ENCODE results near the gene ING5. TPM values are rescaled to one million over a fixed set of nuclear protein-coding genes. Genes with fewer than 3 reads are reported as not detected.

ING5 gene
- total RNA-seq, 1 experiment from 2014 or later: 39.8 TPM

DNA sequence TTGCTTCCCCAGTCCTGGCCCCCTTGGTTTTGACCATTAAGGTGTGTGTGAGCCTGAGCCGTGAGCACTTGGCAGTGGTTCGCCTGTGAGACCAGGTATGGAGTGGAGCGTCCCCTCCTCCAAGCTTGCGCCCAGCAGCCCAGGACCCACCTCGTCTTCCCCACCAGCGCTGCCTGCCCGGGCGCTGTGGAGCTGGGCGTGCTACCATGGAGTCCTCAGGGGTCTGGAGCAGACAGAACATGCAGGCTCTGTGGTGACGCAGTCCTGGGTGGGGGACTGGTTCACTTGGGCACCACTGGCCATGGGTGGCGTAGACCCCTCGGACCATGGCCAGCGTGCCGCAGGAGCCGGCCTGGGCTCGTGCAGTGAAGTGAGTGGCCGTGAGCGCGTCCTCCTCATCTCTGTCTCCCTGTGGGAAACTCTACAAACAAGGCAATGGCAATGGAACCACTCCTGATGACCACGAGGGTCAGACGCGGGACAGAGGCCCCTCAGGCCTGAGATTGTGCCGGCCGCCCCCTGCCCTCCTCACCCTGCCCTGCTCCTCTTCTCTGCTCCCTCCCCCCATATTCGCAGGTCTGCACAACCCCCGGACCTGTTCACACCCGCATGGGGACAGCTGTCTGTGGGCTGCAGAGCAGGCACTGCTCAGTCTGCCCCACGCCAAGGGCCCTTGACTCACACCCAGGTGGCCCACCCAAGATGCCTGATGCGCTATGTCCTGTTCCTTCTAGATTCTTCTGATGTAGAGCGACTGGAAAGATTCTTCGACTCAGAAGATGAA lies 30.2 kb upstream of the ING5 start:
- TF ChIP-seq POLR2AphosphoS5 (IDR thresholded peaks at IDR 0.05; ENCODE audit: low read depth, low read length) (no peak), SIN3A (IDR thresholded peaks at IDR 0.05; ENCODE audit: borderline replicate concordance, insufficient read depth, low read depth, low read length) (no peak), TCF7L2 (IDR thresholded peaks at IDR 0.05; ENCODE audit: low read depth, low read length) (no peak)
- TF ChIP-seq, protein P1, sequence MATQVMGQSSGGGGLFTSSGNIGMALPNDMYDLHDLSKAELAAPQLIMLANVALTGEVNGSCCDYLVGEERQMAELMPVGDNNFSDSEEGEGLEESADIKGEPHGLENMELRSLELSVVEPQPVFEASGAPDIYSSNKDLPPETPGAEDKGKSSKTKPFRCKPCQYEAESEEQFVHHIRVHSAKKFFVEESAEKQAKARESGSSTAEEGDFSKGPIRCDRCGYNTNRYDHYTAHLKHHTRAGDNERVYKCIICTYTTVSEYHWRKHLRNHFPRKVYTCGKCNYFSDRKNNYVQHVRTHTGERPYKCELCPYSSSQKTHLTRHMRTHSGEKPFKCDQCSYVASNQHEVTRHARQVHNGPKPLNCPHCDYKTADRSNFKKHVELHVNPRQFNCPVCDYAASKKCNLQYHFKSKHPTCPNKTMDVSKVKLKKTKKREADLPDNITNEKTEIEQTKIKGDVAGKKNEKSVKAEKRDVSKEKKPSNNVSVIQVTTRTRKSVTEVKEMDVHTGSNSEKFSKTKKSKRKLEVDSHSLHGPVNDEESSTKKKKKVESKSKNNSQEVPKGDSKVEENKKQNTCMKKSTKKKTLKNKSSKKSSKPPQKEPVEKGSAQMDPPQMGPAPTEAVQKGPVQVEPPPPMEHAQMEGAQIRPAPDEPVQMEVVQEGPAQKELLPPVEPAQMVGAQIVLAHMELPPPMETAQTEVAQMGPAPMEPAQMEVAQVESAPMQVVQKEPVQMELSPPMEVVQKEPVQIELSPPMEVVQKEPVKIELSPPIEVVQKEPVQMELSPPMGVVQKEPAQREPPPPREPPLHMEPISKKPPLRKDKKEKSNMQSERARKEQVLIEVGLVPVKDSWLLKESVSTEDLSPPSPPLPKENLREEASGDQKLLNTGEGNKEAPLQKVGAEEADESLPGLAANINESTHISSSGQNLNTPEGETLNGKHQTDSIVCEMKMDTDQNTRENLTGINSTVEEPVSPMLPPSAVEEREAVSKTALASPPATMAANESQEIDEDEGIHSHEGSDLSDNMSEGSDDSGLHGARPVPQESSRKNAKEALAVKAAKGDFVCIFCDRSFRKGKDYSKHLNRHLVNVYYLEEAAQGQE (IDR thresholded peaks at IDR 0.05; ENCODE audit: insufficient read depth in 1 of 2, low read depth in 2 of 2, low read length in 1 of 2): no peak
- TF ChIP-seq, protein P2, sequence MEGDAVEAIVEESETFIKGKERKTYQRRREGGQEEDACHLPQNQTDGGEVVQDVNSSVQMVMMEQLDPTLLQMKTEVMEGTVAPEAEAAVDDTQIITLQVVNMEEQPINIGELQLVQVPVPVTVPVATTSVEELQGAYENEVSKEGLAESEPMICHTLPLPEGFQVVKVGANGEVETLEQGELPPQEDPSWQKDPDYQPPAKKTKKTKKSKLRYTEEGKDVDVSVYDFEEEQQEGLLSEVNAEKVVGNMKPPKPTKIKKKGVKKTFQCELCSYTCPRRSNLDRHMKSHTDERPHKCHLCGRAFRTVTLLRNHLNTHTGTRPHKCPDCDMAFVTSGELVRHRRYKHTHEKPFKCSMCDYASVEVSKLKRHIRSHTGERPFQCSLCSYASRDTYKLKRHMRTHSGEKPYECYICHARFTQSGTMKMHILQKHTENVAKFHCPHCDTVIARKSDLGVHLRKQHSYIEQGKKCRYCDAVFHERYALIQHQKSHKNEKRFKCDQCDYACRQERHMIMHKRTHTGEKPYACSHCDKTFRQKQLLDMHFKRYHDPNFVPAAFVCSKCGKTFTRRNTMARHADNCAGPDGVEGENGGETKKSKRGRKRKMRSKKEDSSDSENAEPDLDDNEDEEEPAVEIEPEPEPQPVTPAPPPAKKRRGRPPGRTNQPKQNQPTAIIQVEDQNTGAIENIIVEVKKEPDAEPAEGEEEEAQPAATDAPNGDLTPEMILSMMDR (IDR thresholded peaks at IDR 0.05): no peak
- BruUV-seq (replicated peaks): no TSS peak
- Histone ChIP-seq H3K27me3 (ENCODE audit: control insufficient read depth, insufficient read depth, low read length) (no peaks in the 10 kb centered on the region), H3K4me3 (ENCODE audit: low read depth in 2 of 2, low read length in 2 of 2) (no peak overlapping the region), H3K9me3 (ENCODE audit: control insufficient read depth, insufficient read depth, low read depth, low read length) (no peaks in the 10 kb centered on the region), H3K4me1 (ENCODE audit: control insufficient read depth, insufficient read depth, low read length) (peaks cover 3% of the 10 kb centered on the region; the same call in 1 of the 2 replicates), H3K36me3 (ENCODE audit: control insufficient read depth, insufficient read depth, low read length) (no peaks in the 10 kb centered on the region), H3K27ac (ENCODE audit: low read length) (no peak overlapping the region)
- in situ Hi-C loops (cut with HindIII; ENCODE audit: low pct_unique_long_range_greater_than_20kb, low sequenced_read_pairs): no loop called here
- CTCF ChIA-PET: no interaction called here
- intact Hi-C loops (cut with micrococcal nuclease; ENCODE audit: unreplicated experiment): no loop called here
- DNase-seq (ENCODE audit: low read depth, low spot score): no peak
- no peak for ATAC-seq
- POLR2A ChIA-PET: no interaction called here

DNA sequence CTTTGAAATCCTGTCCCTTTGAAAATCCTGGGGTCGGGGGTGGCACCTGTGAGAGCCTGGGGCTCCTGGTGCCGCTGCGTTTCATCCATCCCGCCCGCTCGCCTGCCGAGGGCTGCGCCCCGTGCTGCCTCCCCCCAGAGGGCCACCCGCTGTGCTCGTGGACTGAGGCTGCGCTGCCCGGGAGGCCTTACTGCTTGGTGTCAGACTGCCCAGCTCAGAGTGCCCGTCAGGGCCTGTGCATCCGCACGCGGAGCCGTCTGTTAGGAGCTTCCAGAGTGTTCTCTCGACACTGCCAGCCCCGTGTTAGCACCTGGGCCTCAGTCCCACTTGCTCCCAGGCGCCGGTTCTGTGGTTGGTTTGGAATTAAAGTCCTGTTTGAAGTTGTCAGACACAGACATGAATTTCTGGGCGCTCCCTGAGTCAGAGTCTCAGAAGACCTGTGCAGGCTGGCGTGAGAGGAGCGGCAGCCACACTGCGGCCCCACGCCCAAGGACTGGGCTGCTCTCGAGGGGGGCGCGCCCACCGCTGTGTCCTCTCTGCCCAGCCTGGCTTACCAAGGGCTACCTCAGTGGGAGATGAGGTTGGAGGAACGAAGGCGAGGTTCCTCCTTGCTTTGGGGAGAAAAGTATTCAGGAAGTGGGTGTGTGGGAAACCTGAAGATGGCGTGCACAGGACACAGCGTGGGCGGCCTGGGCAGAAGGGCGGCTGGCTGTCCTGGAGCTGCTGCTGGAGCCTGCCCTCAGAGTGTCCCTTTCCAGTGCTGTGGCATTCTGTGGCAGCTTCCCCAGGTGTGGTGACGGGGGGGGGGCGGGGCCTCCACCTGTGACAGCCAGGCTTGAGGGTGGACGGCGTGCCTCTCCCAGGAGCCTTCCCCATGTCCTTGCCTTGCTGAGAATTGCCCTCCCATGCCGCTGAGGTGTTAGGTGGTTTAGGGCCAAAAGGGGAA lies 29.3 kb upstream of the ING5 start:
- intact Hi-C loops (cut with micrococcal nuclease; ENCODE audit: unreplicated experiment) (no loop called here), in situ Hi-C loops (cut with HindIII; ENCODE audit: low pct_unique_long_range_greater_than_20kb, low sequenced_read_pairs) (no loop called here)
- Histone ChIP-seq H3K4me3 (ENCODE audit: low read depth in 2 of 2, low read length in 2 of 2) (no peak overlapping the region), H3K27me3 (ENCODE audit: control insufficient read depth, insufficient read depth, low read length) (no peaks in the 10 kb centered on the region), H3K4me1 (ENCODE audit: control insufficient read depth, insufficient read depth, low read length) (peaks cover 3% of the 10 kb centered on the region; the same call in 1 of the 2 replicates), H3K27ac (ENCODE audit: low read length) (no peak overlapping the region), H3K9me3 (ENCODE audit: control insufficient read depth, insufficient read depth, low read depth, low read length) (no peaks in the 10 kb centered on the region), H3K36me3 (ENCODE audit: control insufficient read depth, insufficient read depth, low read length) (no peaks in the 10 kb centered on the region)
- TF ChIP-seq TCF7L2 (IDR thresholded peaks at IDR 0.05; ENCODE audit: low read depth, low read length): no peak
- TF ChIP-seq, protein P1 (IDR thresholded peaks at IDR 0.05; ENCODE audit: insufficient read depth in 1 of 2, low read depth in 2 of 2, low read length in 1 of 2): no peak
- TF ChIP-seq, protein P2 (IDR thresholded peaks at IDR 0.05): no peak
- TF ChIP-seq SIN3A (IDR thresholded peaks at IDR 0.05; ENCODE audit: borderline replicate concordance, insufficient read depth, low read depth, low read length): no peak
- TF ChIP-seq POLR2AphosphoS5 (IDR thresholded peaks at IDR 0.05; ENCODE audit: low read depth, low read length): no peak
- CTCF ChIA-PET: no interaction called here
- DNase-seq (ENCODE audit: low read depth, low spot score) (no peak), ATAC-seq (no peak)
- POLR2A ChIA-PET: no interaction called here
- no TSS peak for BruUV-seq (replicated peaks)

Measured in Panc1 (cell line).